ENCODE data around the gene USH1C. TPM values are rescaled to one million over a fixed set of nuclear protein-coding genes. Genes with fewer than 3 reads are reported as not detected.

Gene USH1C
- total RNA-seq, 1 experiment from 2014 or later = not detected

DNA sequence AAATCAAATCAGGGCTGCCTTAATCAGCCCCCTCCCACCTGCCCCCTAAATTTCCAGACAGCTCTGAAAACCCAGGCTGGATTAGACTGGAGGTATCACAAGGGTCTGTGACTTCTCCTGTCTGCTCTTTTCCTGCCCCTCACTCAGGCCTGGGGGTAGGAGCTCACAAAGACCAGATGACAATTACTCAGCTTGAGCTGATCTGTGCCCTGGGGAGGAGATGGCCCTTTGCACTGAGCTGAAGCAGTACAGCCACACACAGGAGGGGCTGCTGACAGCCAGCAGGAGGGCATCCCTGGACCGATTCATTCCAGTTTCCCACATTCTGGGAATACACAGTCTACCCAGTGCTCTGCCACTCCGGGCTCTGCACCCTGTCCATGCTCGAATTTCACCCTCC lies 71.7 kb downstream of the USH1C start:
- no peak for DNase-seq (ENCODE audit: low spot score)

DNA sequence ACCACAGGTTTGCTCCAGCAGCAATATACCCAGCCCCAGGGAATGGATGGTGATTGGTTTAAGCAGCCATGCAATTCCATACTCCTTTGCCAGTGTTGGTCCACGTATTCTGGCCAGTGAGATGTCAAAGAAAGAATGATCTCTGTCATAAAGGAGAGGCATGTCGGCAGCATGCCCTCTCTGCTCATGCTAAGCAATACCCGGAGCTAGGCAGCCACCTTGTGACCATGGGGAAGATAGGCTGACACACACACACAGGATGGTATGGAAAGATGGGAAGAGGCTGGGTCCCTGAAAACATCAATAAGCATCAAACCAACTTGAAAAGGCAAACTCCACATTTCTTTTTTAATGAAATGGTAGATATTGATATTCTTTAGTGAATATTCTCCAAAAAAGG lies 72.7 kb downstream of the USH1C start:
- DNase-seq (ENCODE audit: low spot score) = no peak

DNA sequence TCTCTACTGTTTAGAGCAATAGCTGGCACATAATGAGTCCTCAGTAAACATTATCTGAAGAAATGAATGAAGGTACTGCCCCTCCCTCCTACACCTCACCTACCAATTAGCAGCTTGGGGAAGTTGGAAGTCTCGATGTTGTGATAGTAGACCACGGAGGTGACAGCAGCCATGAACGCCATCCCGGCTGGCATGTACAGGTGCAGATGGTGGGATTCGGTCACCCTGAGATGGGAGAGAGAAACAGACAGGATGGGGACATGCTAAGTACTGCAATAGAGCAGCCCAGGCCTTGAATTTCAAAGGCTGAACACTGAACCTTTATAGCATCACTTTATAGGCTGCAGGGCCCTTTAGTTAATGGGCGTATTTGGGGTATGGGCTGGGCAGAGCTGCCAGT lies 74.2 kb downstream of the USH1C start:
- DNase-seq (ENCODE audit: low spot score) = no peak

DNA sequence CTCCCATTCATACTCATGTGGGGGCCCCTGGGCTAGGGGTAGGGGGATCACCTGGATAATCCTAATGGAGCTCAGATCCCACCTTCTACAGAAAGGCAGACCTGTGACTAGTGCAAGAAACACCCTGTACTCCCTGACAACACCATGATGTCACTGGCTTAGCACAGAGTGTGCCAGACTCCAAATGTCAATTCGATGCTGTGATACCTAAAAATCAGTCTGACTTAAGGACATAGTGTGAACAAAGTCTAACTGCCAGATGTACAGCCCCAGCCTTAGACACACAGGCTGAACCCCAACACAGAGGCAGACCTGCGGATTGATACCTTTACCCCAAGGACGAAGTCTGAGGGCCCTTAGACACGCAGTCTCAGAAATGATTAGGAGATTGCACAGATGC lies 76.1 kb downstream of the USH1C start:
- DNase-seq (ENCODE audit: low spot score) = no peak

DNA sequence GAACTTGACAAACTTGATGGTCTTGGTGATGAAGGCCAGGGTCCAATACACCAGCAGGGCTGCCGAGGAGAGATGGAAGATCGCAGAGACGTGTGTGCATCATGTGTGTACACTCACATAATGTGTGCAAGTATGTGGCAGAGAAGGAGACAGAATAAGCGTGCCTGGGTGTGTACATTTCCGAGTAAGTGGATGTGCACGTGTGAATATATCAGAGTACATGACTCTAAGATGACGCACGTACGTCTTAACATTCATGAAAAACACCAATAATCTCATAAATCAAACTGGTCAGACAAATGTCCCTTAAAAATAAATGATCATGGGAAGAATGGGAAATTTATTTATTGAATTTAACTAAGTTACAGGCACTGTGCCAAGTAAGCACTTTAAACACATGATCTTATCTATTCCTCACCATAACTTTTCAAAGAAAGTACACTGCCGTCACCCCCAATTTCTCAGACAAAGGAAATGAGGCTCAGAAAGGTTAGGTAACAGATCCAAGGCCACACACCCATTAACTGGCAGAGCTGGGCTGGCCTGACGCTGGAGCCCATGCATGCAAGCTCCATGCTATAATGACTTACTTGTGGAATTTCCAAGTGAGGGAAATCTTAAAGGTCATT lies 80.6 kb downstream of the USH1C start:
- DNase-seq (ENCODE audit: low spot score) = no peak

DNA sequence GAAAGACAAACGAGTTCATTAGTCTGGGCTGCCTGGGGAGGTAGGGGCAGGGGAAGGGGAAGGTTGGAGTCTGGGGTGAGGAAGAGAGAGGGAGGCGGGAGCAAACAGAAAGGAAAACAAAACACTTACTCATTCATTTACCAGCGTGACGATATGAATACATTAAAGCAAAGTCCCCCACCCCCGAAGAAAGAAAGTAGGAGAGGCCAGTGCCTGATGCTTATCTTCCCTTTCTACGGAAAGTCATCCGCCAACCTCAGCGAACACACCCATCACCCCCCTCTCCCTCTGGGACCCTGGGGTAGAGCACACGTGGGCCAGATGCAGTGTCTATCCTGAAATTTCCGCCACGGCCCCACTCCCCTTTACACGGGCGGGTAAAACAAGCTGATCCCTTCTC lies 81.3 kb downstream of the USH1C start:
- DNase-seq (ENCODE audit: low spot score) = no peak

DNA sequence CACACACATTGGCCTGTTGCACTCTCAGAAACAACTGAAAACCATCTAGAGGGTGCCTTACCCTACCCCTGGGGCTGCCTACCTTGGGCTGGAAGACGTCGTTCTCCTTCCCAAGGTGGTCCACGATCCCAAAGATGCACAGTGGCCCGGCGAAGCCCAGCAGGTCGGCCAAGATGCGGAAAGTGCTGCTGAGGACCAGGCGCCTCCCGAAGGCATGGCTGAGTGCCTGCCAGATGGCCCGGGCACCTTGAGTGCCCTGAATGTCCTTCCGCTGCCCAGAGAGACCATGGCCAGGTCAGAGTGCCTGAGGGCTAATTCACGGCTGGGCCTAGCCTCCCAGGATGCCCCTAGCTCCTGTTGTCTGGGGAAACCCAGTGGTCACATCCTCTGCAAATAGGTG lies 83.8 kb downstream of the USH1C start:
- DNase-seq (ENCODE audit: low spot score) = no peak

DNA sequence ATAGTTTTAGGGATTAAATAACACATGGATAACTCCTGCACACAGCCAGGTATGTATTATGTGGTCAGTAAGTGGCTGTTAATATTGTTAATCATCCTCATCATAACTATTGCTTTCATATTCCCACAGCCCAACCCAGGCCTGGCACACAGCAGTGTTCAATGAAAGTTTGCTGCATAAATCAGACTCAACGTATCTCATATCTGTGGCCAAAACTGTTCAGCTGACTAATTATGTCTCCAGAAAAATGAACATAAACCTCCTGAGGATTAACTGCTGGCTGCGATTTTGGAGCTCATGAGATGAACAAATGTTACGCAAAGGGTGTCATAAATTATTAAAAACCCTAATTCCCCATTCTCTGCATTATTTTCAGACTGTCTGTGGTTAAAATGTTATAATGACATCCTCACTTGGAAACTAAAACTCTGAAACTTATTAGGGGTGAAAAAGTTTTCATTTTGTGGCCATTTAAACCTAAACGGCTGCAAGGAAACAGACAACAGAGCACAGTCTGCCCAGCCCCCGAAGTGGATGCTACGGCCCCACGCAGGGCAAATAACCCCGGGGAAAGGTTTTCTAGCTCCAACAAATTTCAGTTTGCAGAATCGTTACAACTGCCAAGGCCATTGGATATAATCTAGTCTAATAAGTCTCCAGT lies 84.8 kb downstream of the USH1C start:
- DNase-seq (ENCODE audit: low spot score) = no peak

DNA sequence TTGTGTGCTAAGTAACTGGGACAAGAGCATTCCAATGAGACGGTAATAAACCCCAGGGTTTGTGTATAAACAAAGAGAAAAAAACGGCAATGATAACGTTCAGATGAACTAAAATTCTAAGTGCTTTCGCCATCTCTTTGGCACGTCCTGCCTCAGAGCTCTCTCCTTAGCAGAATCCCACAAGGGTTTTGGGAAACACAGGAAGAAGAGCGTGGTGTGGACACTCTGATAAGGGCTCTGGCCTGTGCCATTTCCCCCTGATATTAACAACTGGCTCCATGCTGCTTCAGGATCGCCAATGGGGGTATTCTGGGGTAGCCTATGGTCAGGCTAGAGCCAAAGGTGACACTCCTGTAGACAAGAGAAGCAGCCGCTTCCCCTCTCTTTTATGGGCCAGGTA lies 85.9 kb downstream of the USH1C start:
- DNase-seq (ENCODE audit: low spot score) = no peak

DNA sequence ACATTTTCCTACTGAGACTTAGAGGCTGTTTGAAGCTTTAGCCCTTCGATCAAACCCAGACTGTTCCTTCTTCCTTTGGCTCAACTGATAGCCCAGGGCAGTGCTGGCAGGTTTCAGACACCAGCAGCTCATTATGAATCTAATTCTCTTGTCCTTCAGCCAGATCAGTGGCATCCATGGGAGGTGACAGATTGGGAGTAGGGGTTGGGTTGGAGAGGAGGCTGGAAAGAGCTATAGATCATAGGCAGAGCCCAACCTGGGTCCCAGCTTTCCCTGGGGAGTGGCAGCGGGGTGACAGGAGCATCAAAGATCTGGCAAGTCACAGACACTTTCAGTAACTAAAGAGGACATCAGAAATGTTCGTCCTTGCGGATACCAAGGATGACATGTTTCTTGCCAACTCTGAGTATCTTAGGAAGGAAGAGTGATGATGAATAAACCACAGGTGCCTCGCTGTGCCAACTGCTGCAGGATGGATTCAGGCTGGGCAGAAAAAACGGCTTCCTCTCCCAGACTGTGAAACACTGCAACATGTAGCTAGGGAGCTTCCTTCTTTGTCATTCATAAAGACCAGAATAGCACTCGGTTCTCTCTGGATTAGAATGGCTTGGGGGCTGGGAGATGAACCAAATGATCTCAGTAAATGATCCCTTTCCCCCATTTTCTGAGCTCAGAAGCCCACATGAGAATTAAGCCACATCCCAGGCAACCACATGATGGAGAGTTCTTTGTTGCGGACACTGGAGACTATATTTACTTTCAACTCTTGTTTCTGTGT lies 86.6 kb downstream of the USH1C start:
- no peak for DNase-seq (ENCODE audit: low spot score)

DNA sequence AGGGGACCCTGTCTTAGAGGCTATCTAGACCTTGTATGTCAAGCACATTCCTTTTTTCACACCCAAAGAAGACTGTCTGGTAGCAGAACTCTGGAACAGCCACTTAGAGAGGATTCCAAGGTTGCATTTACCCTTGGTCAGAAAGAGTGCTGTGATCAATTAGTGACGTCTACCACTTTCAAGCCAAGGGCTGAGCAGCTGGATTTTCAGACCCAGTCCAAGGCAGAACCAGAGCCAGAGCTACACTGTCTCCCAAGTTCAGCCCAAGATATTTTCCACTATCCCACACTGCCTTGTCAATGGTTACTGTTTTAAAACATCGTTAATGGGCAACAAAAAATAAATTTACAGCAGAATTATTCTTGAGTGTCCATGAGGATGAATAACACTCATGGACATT lies 91.5 kb downstream of the USH1C start:
- no peak for DNase-seq (ENCODE audit: low spot score)

DNA sequence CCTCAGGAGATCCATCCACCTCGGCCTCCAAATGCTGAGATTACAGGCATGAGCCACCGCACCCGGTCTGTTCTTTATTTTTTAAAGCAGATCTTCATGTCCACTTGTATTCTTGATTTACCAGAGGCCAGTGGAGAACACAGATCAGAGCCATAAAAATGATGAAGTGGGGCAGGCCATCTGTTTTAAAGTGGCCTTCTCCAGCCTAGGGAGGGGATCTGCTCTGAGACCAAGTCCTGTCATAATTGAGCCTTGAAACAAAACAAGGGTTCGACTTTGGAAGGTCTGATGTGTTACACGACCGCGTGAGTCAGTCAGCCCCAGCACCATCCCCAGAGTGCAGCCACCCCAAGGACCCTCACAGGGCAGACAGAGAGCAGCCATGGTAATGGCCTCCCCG lies 95.1 kb downstream of the USH1C start:
- DNase-seq (ENCODE audit: low spot score) = no peak

DNA sequence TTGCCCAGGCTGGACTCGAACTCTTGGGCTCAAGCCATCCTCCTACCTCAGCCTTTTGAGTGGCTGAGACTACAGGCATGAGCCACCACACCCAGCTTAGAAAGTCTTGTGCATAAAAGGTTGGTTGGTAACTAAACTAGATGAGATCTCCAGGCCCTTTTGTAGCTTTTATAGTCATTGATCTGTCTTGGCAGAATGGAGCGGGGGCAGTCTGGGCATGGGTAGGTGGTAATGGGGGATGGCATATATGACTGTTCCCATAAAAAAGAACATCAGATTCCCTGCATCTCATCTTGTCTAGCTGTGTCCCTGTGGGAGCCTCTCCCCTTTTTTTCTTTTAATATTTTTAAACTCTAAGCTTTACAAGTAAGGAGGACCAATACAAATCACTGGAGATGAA lies 97.7 kb downstream of the USH1C start:
- DNase-seq (ENCODE audit: low spot score) = no peak

DNA sequence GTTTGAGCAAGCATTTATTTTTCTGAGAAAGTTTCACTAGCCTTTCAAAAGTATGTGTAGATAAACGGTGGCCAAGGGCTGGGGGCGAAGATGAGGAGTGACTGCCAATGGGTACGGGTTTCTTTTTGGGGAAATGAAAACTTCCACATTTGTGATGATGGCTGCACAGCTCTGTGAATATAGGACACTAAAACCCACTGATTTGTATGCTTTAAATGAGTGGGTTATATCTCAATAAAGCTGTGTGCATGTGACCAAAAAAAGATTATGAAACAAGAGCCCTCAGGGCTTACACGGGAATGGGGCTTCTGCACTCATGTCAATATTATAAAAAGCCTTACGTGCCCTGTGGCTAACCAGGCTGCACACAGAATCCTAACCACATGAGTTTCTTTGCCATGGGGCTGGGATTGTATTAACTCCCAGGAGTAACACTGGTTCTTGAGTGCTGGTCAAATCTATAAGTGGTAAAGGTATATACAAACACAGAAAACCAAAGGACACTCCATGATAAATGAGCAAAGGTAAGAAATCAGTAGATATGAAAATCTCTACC lies 98.9 kb downstream of the USH1C start:
- DNase-seq (ENCODE audit: low spot score) = no peak

DNA sequence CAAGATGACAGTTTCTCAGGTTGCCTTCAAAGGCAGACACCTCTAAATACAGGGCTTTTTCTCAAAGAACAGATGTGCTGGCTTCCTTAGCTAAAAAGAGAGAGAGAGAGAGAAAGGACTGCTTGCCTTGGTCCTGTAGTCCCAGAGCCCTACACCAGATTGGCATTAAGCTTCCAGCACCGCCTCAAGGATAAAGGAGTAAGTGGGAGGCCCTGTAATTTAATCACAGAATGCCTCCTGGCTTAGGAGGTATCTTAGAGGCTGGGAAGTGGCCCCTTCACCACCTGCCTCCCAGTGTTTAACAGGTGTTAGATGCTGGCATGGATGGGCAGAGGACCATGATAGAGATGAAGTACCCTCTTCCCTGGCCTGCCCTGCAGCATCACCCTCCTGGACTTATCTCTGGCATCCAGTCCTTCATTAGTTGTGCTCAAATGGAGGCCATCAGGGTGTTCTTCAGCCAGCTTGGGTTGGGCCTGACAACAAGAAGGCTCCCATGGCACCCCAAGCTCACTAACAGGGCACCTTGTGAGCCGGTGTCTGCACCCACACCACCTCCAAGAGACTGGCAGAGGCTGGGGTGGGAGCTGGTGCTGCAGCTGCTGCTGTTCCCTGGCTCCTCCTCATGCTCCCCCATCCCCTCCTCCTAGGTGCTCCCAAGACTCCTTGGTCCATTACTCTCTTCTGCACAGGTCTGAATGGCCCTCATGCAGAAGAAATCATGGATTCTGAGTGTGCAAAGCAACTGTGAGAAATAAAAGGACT lies 100.1 kb downstream of the USH1C start:
- no peak for DNase-seq (ENCODE audit: low spot score)

Other genes with a start within 250 kb of the USH1C start
- 3.5 and 4.6 TPM in 2 replicates for gene NCR3LG1, start 192.6 kb downstream of the USH1C start, total RNA-seq (2014; rRNA removed; shearing (Covaris generic))
- gene KCNJ11, start 155.8 kb downstream of the USH1C start, total RNA-seq (2014; rRNA removed; shearing (Covaris generic)) = 0.12 TPM in 1 of 2 replicates, not detected in the other
- not detected in 2 replicates for gene ABCC8, start 67.6 kb downstream of the USH1C start, total RNA-seq (2014; rRNA removed; shearing (Covaris generic))
- not detected in 2 replicates for gene OTOG, start 2.8 kb upstream of the USH1C start, total RNA-seq (2014; rRNA removed; shearing (Covaris generic))
- gene MYOD1, start 175.2 kb upstream of the USH1C start, total RNA-seq (2014; rRNA removed; shearing (Covaris generic)) = not detected in 2 replicates
- gene KCNC1, start 190.4 kb upstream of the USH1C start, total RNA-seq (2014; rRNA removed; shearing (Covaris generic)) = not detected in 2 replicates